Gastrocnemius medialis (tissue), 4 donors: Measurements from ENCODE around the gene PLG.

ENCODE experiments used
- POLR2A ChIP-seq, 2 donors: fragments of 450-650 bp; IDR thresholded peaks; one replicate each; pipeline ENCODE4 v1.6.1; 2017; ENCODE audit warnings: antibody characterized with exemption in 2 of 2, mild to moderate bottlenecking in 2 of 2, moderate library complexity in 2 of 2
- TF ChIP-seq, protein P1 (sequence below), 5 experiments: fragments of 450-650 bp in 3 of 5; fragments of 200-600 bp in 2 of 5; sonication (generic) in 2 of 5; IDR thresholded peaks in 4 of 5; conservative IDR thresholded peaks in 1 of 5; 1 replicate in 4 of 5; 2 replicates in 1 of 5; pipeline ENCODE4 v1.5.1; 2016 to 2019; ENCODE audit warnings: antibody characterized with exemption in 5 of 5, mild to moderate bottlenecking in 3 of 5, moderate library complexity in 3 of 5

DNA sequence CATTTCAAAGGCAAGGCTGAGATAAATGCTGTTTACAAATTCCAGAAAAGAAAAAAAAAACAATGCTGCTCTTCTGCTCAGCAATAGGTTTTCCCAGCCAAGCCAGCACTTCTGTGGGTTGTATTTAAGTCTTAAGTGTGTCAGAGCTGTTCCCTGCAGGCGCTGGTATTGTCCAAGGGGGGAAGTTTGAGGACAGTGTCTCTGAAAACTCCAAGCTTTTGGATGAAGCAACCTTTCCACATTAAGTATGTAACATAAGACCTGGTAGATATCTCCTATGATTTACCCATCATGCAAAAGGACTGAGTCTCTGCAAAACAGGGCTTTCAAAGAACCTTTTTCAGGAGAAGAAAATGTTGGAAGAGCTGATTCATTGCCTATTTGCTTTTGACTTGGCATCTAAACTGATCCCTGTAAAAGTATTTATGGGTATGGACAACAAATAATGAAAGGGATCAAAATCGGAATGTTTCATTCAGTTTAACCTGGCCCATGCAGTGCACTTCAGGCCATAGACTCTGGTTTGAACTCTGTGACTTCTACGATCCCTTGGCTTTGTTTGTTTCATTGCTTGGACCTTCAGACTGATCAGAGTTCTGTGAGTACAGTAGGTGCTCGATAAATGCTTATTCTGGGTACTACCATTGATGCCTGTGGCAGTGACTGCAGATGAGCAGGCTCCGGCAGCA, 16.1 kb upstream of the PLG start:
- TF ChIP-seq, protein P1, sequence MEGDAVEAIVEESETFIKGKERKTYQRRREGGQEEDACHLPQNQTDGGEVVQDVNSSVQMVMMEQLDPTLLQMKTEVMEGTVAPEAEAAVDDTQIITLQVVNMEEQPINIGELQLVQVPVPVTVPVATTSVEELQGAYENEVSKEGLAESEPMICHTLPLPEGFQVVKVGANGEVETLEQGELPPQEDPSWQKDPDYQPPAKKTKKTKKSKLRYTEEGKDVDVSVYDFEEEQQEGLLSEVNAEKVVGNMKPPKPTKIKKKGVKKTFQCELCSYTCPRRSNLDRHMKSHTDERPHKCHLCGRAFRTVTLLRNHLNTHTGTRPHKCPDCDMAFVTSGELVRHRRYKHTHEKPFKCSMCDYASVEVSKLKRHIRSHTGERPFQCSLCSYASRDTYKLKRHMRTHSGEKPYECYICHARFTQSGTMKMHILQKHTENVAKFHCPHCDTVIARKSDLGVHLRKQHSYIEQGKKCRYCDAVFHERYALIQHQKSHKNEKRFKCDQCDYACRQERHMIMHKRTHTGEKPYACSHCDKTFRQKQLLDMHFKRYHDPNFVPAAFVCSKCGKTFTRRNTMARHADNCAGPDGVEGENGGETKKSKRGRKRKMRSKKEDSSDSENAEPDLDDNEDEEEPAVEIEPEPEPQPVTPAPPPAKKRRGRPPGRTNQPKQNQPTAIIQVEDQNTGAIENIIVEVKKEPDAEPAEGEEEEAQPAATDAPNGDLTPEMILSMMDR (IDR thresholded peaks at IDR 0.05 in 4 of 5, conservative IDR thresholded peaks at IDR 0.05 in 1 of 5), result no peak
- no peak for TF ChIP-seq POLR2A (IDR thresholded peaks at IDR 0.05)
